Thyroid gland (tissue), 4 donors: ENCODE measurements around the gene NTN3. TPM values are rescaled to one million over a fixed set of nuclear protein-coding genes. Genes with fewer than 3 reads are reported as not detected.

Source experiments
- DNase-seq, 2 donors: peaks; one replicate each; pipeline ENCODE4 v3.0.0-alpha.2; 2019
- H3K27ac ChIP-seq, 3 donors: fragments of 200-600 bp; sonication (generic); 1 replicate in 2 of 3; 2 replicates in 1 of 3; pipeline ENCODE4 v1.5.1; 2016 to 2019; ENCODE audit warnings: mild to moderate bottlenecking in 1 of 3, moderate library complexity in 1 of 3
- H3K27me3 ChIP-seq: fragments of 200-600 bp; sonication (generic); one replicate; pipeline ENCODE4 v1.5.1; 2019
- H3K36me3 ChIP-seq, 2 donors: fragments of 200-600 bp; sonication (generic); one replicate each; pipeline ENCODE4 v1.5.1; 2016 to 2019
- H3K4me1 ChIP-seq, 2 donors: fragments of 200-600 bp; sonication (generic); one replicate each; pipeline ENCODE4 v1.5.1; 2017 to 2019
- H3K4me3 ChIP-seq, 3 donors: fragments of 200-600 bp; sonication (generic); replicated peaks in 1 of 3; 1 replicate in 2 of 3; 2 replicates in 1 of 3; pipeline ENCODE4 v1.5.1; 2016; ENCODE audit warnings: mild to moderate bottlenecking in 1 of 3
- H3K9me3 ChIP-seq: fragments of 200-600 bp; sonication (generic); one replicate; pipeline ENCODE4 v1.5.1; 2017
- CTCF ChIP-seq, 6 experiments: fragments of 200-600 bp in 3 of 6; fragments of 450-650 bp in 3 of 6; sonication (generic) in 3 of 6; IDR thresholded peaks; one replicate each; pipeline ENCODE4 v1.5.1; 2016 to 2019; ENCODE audit warnings: antibody characterized with exemption in 6 of 6, mild to moderate bottlenecking in 2 of 6, inconsistent platforms in 1 of 6, moderate library complexity in 1 of 6
- POLR2A ChIP-seq, 2 donors: fragments of 450-650 bp; IDR thresholded peaks; one replicate each; pipeline ENCODE4 v1.6.1; 2017; ENCODE audit warnings: antibody characterized with exemption in 2 of 2, mild to moderate bottlenecking in 2 of 2, moderate library complexity in 1 of 2
- WGBS, 2 donors: methylation state at CpG; one replicate each; pipeline ENCODE4 v1.1.5; 2017; 5-methylcytosine and 5-hydroxymethylcytosine counted together
- intact Hi-C: fragments of 100-400 bp; cut with DNase I; formaldehyde crosslinking; loops from one replicate; pipeline ENCODE4 v1.15.1; 2023
- total RNA-seq, 4 donors: library from RNA; depleted of rRNA; stranded (reverse); fragments of >200 nt; gene quantifications; one replicate each; pipeline ENCODE4 v1.2.3, GENCODE V29; 2016

Gene NTN3
- total RNA-seq: under 1 TPM in 3 of 4 donors, not detected in 1; 0.13 to 0.63 (median 0.56) TPM

GRCh38 chr16:2471016-2471652 lies at the start of gene NTN3:
TSS of gene NTN3 (plus strand) at chr16:2471297. CDS start at chr16:2471702, 405 bp downstream.
- Histone ChIP-seq H3K9me3 (no peaks in the 10 kb centered on the region), H3K27ac (no peak within 1 kb of the TSS), H3K4me1 (peaks cover 26 to 55% of the 10 kb centered on the region in 2 donors), H3K4me3 (peak within 1 kb of the TSS in 1 of 3 donors; percentile 18), H3K36me3 (no peaks in the 10 kb centered on the region), H3K27me3 (no peaks in the 10 kb centered on the region)
- DNase-seq: peak; percentile 32 to 35
- intact Hi-C loops: no loop called here
- TF ChIP-seq POLR2A (IDR thresholded peaks at IDR 0.05) (no peak), CTCF (IDR thresholded peaks at IDR 0.05) (no peak)
- WGBS, 2 donors: no CpG with 5 or more reads among the region's 59 CpGs

- Histone ChIP-seq H3K36me3 (no peaks in the 10 kb centered on the region), H3K4me1 (peaks cover 0 to 9% of the 10 kb centered on the region in 2 donors), H3K27me3 (no peaks in the 10 kb centered on the region), H3K4me3 (no peak overlapping the region), H3K27ac (no peak overlapping the region), H3K9me3 (no peaks in the 10 kb centered on the region)
- TF ChIP-seq CTCF (IDR thresholded peaks at IDR 0.05) (no peak), POLR2A (IDR thresholded peaks at IDR 0.05) (no peak)
- DNase-seq: no peak
- WGBS, 2 donors: 92 to 93% methylated on average over 5 to 7 of the region's 7 CpGs
- intact Hi-C loops: loop anchor here (5.0 to 10.0 kb wide), 4 partner anchors 80 to 227 kb away; partner anchors contain the start of genes ABCA3, CASKIN1 and RNPS1
These were observed 48.8 kb upstream of the NTN3 start for GRCh38 chr16:2422123-2422867.

- H3K4me1 ChIP-seq: peaks cover 0 to 9% of the 10 kb centered on the region in 2 donors
- intact Hi-C loops: loop anchor here (5.0 to 10.0 kb wide), 5 partner anchors 78 to 230 kb away; partner anchors contain the start of genes ABCA3, CASKIN1 and RNPS1
- WGBS, 2 donors: 94 to 96% methylated on average over 14 to 19 of the region's 25 CpGs
- no peaks in the 10 kb centered on the region for H3K9me3 ChIP-seq
- DNase-seq: no peak
- H3K36me3 ChIP-seq: no peaks in the 10 kb centered on the region
- H3K4me3 ChIP-seq: no peak overlapping the region
- TF ChIP-seq CTCF (IDR thresholded peaks at IDR 0.05) (no peak), POLR2A (IDR thresholded peaks at IDR 0.05) (no peak)
- H3K27me3 ChIP-seq: no peaks in the 10 kb centered on the region
- no peak overlapping the region for H3K27ac ChIP-seq
These were observed 46.8 kb upstream of the NTN3 start for GRCh38 chr16:2424061-2425007.

GRCh38 chr16:2425008-2425518 lies 46.0 kb upstream of the NTN3 start:
- Histone ChIP-seq H3K27ac (no peak overlapping the region), H3K9me3 (no peaks in the 10 kb centered on the region), H3K4me1 (peaks cover under 1 to 13% of the 10 kb centered on the region in 2 donors), H3K4me3 (no peak overlapping the region), H3K27me3 (no peaks in the 10 kb centered on the region), H3K36me3 (no peaks in the 10 kb centered on the region)
- WGBS, 2 donors: 90 to 93% methylated on average over 7 to 8 of the region's 9 CpGs
- no peak for DNase-seq
- intact Hi-C loops: loop anchor here (5.0 to 10.0 kb wide), 4 partner anchors 77 to 230 kb away; partner anchors contain the start of genes CASKIN1 and RNPS1
- TF ChIP-seq CTCF (IDR thresholded peaks at IDR 0.05) (no peak), POLR2A (IDR thresholded peaks at IDR 0.05) (no peak)
